HG02938 (cell line): ENCODE measurements around the gene PDIA5.

Experiments used
- ATAC-seq: cut with Tn5 transposase; IDR thresholded peaks from one replicate; pipeline ENCODE4 v1.9.1; 2021; ENCODE audit warnings: mild to moderate bottlenecking, moderate library complexity; ENCODE audit not compliant: unreplicated experiment

PDIA5 gene

DNA sequence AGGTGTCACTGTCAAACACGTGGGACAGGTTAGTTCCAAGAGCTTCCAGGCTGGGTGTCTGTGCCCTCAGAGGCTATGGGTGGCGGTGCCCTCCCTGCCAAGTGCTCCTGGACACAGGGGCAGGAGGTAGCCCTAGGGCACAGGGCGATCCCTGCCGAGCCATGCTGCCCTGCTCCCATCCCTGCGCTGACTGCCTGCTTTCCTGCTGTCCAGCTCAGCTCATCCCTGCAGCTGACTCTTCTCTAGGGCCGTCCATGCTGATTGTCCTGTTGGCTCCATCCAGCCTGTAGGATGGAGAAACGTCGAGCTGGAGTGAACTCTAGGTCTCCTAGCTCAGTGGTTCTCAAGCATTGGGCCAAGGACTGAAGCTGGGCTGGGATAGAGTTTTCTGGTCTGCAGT lies 3.7 kb downstream of the PDIA5 start:
- no peak for ATAC-seq

DNA sequence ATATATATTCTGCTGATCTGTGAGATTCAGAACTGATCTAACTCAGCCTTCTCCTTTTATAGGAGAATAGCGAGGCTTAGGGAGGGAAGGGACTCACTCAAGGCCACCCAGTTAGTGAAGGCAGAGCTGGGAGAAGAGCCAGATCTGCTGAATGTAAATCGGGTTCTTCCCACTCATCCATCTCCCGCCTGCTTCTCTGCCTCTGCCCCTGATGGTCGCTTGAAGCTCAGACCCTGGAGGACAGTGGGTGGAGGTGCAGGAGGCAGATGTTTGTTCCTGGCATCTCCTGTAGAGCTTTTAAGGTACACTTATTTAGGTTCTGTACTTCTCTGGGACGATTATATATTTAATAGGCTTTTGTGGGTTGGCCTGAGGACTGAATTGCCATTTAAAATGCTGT lies 4.3 kb downstream of the PDIA5 start:
- no peak for ATAC-seq

DNA sequence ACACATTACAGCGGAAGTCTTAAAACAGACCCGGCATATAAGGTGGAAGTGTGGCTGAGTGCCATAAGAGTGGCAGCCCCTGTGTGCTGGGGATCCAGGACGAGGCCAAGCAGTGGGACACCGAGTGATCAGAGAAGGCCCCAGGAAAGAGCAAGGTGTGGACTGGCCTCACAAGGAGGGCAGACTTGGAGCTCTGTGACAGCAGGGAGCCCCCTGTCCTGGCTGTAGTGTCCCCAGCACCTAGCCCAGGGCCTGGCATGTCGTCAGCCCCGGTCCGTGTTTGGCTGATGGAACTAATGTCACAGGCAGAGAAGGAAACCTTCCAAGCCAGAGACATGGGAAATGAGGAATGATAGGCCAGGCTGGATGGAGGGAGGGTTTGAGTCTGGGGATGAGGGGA lies 4.8 kb downstream of the PDIA5 start:
- no peak for ATAC-seq

DNA sequence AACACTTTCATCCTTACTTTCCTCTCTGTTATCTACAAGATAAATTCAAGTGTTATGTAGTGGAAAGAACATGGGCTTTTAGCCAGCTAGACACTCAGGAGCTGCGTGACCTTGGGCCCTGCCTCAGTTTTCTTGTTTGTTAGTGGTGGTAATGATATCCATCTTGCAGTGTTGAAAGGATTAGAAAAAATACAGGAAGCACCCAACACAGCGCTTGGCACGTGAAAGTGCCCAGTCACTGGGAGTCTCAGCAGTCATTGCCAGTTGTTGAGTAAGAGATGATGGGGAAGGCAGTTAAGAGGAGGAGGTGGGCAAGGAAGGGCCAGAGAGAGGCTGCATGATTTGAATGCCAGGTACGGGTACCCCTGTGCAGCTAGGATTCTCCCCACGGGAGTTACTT lies 5.3 kb downstream of the PDIA5 start:
- ATAC-seq: no peak

DNA sequence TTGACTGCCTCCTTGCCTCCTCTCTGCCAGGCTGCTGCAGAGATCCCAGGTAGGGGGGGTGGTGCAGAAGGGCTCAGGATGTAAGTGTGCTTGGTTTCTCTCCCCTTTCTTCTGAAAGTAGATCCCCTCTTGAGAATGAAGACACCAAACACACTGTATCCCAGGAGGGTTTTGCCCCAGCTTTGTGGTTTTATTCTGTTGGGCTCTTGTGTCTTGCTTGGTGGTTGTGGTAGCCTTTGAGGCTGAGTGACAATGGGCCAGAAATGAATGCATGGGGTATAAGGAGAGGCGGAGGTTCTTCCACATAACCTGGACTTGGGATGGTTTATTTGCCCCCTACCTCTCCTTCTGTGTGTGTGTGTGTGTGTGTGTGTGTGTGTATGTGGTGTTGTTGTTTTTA lies 5.7 kb downstream of the PDIA5 start:
- ATAC-seq: no peak

DNA sequence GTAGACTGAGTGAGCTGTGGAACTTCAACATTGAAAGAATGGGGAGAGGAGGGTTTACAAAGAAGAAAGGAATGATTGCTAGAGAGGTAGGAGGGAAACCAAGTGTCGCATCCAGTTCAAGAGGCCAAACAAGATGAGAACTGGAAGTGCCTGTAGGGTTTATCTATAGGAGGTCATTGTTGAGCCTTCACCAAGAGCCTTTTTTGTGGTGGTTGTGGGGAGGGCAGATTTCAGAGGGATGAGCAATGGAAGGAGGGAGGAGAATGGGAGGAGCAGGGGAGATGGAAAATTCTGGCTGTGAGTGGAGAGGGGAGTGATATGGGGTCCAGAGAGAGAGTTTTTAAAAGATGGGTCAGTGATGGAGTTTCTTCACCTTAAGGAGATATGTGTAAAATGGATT lies 8.5 kb downstream of the PDIA5 start:
- no peak for ATAC-seq

DNA sequence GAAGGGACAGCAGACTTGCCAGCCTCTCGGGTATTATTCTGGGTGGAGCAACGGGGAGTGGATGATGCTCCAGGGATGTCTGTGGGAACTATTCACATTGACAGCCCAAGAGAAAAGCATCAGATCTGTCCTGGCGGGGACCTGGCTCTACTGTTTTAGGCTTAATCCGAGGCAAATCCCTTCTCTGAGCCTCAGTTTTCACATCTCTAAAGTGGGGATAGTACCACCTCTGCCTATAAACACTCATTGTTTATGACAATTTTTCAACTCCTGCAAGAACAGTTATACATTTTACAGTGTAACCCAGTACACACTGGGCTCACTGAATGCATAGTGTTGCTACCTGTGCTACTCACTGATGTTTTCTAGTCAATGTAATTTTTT lies 9.3 kb downstream of the PDIA5 start:
- ATAC-seq: no peak

DNA sequence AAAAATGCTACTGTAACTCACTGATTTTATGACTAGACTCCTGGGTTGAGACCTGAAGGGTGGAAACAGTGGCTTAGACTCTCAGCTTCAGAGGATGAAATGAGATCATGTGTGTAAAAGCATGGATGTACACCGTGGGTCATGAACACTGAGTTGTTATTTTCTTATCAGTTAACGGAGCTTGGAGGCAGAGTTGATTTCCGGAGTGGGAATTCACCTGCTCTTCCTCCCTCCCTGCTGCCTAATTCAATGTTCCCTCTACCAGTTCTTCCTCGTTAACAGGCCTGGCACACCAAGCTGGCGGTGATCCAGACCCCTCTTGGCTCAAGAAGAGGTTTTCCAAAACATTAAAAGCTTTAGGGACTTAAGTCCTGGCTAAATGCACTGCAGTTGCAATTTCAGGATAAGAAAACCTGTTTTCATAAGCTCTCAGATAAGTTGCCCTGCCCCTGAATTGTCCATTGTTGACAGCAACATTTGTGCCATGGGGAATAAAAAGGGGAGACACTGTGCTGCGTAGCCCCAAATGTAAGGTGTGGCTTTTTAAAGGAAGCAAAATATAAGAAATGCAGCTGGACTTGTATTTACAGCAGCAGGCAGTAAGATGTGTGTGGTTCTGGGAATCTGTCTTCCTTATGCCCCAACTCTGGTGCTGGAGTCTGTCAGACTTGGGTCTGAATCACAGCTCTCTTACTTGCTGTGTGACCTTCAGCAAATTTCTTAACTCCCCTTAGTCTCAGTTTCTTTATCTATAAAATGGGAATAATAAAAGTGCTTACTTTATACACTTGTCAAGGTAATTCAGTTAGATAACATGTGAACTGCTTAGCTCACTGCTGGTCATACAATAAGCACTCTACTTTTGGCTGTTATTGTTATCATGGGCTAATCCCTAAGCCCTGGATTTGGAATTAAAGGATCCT lies 9.9 kb downstream of the PDIA5 start:
- no peak for ATAC-seq

DNA sequence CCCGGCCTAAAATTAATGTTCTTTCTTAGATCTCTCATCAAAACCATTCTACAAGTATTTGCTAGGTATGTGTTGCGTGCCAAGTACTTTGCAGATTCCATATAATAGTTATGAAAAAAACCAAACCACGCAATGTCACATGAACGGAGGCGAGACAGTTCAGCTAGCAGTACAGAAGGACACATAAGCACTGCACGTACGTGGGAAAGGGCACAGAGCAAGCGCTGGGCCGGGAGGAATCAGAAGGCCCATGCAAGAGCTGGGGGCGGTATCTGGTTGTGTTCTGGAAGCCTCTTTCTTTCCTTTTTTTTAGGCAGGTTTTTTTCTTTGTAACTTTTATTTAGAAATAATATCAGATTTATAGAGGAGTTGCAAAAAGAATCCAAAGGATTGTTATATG lies 11.3 kb downstream of the PDIA5 start:
- ATAC-seq: no peak

DNA sequence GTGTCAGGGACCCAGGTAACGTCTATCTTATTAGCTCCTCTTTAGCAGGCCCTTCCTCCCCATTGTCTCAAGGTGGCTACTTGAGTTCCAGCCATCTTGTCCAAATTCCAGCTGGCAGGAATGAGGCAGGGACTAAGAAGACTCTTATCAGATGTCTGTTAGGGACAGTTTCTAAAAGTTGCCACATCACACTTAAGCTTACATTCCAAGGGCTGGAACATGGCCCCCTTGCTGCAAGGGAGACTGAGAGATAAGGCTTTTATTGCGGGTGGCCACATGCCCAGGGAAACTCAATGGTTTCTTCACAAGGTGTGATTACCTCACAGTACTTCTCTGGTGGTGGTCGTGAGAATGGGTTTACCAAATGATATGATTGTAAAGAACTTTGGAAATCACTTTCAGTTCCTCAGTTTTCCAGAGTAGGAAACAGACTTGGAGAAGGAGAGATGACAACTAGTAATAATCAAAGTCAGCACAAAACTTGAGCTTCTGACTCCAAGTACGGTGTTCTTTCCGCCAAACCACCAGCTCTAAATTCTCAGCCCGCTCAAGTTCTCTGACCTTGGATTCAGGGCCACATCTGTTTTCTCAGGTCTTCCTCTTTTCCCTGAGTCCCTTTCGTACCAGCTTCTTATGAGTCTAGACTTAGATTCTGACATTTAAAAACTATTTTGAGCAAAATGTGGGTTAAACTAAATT lies 14.2 kb downstream of the PDIA5 start:
- ATAC-seq: no peak

DNA sequence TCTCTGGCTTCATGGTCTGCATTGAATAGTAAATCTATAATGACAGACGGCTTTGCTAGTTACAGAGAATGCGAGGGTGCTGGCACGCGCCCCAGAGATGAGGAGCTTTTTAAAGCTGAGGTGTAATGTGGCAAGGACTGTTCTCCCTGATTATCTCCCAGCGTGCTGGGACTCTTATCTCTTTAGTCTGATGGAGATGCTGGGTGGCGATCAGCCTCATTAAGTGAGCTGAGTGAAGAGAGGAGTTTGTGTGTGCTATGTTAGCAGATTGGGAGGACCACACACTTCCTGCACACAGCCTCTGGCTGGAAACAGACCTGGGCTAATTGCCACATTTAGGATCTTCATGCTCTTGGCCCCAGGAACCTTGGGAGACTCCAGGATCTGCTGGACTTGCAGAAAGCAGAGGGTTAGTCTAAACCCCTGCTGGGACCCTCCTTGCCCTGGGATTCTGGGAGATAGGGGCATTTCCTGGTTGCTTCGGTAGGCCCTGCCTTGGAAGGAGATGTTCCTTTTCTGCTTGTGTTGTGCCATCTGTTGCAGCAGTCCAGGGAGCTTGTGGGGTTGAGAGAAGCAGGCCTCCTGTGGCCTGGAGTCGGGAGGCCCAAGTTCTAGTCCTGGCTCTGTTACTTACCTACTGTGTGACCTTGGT lies 15.0 kb downstream of the PDIA5 start:
- ATAC-seq: no peak

DNA sequence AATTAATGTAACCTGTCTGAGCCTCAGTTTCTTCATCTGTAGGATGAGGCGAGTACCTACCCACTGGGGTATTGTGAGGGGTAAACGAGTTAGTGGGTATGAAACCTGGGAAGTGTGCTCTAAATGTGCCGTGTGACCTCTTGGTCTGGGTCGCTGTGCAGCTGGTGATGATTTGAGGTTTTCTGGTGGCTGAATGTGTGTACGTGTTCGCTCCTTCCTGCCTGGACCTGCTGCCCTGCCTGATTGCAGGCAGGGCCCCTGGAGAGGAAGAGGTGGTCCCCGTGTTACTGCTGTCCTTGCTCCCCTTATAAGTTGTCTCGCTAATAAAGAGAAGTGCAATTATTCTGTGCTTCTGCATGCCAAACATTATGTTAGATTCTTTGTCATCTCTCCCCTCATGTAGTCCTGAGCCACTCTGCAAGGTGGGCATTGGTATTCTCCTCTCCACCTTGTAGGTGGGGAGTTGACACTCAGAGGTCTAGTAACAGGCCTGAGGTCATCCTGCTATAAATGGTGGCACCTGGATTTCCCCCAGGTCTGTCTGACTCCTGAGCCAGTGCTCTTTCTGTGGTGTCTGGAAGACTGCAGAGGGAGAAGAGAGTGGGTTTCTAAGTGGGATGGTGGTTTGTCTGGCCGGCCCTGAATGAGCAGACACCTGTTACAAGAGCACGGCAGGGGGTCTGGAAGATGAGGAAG lies 15.7 kb downstream of the PDIA5 start:
- no peak for ATAC-seq

DNA sequence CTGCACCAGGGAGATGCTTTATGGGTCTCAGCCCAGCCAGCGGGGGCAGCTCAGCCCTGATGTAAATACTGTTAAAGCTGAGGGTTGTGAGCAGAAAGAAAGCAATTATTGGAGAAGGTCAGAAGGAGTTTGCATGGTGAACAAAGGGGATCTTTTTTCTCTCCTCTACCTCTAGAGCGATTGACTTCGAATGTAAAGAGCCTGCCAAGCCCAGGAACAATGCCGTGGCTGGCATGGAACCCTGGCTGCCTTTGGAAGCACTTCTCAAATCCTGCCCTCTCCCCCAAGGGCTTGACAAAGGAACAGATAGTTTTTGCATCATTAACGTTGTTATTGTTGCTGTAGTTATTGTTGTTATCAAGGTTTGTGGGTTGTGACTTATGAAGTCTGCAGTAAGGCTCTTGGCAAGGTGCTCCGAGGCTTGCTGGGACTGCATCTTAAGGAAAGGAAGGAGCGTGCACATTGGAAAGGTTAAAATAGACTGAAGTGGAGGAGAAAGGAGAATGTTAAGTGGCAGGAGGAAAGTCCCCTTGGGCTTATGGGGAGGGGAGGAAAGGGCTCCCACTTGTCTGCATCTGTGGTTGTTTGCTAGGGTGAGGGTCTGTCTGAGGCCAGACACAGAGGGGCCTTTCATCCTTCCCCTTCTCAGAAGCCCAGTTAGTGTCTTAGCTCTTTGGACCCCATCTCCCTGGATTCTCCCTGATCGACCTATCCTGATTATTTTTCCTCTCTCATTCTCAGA lies 16.7 kb downstream of the PDIA5 start:
- ATAC-seq: no peak

DNA sequence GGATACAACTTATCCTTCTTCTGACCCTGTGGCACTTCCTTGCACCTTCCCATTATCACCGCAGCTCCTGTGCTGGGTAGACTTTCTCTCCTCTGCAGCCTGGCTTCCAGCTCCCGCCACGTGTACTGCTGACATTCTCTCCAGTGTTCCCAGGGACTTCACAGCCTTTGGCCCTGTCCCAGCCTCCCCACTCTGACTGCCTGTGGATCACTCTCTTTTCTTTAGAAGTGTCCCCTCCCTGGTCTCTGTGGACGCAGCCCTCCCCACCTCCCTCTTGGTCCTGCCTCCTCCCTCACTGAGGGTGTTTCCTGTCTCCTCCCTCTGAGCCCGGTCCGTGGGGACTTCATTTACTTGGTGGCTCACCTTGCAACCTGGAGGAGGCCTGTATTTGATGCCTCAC lies 17.4 kb downstream of the PDIA5 start:
- no peak for ATAC-seq

DNA sequence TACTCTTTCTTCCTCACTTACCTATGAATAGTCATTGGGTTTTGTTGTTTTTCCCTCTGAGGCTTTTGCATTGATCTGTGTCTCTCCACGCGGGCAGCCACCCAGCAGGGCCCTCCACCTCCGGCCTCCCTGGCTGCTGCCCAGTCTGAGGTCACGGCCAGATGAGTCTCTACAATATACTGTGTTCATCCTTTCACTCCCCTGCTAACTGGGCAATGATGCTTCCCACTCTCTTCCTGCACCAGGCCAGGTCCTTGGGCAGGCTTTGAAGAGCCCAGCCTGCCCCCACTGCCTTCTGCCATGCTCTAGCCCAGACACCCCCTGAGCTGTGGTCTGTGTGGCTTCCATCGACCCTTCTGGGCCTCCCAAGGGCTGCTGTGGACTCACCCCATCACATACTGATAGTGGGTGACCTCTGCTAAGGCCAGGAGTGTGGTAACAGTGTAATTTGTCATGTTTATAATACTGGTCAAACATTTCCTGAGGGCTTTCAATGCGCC lies 18.0 kb downstream of the PDIA5 start:
- ATAC-seq: no peak

DNA sequence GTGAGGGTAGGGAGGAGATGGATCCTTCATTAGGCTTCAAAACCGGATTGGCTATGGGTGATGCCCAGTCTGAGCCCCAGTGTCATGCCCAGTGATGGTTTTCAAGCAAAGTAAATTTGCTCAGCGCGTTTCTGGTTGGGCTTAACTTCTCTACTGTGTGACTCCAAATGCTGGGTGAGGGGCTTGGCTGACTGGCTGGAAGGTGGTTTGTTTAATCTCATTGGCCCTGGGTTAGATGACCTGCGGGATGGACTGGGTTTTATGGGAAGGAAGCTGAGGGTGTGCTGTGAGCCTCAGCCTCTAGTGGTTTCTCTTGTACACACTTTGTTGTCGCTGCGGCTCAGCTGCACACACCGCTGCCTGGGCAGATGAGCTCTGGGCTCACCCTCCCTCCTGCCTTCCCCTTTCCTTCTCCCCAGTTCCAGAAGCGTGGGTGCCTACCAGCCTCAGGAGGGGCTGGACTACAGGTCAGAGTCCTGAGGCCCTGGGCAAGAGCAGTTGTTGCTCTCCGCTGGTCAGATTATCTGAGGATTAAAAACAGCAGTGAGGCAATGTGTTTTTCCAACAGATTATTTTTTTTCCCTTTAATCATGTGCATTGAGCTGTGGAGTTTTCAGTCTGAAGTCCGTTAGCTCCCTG lies 18.6 kb downstream of the PDIA5 start:
- no peak for ATAC-seq

DNA sequence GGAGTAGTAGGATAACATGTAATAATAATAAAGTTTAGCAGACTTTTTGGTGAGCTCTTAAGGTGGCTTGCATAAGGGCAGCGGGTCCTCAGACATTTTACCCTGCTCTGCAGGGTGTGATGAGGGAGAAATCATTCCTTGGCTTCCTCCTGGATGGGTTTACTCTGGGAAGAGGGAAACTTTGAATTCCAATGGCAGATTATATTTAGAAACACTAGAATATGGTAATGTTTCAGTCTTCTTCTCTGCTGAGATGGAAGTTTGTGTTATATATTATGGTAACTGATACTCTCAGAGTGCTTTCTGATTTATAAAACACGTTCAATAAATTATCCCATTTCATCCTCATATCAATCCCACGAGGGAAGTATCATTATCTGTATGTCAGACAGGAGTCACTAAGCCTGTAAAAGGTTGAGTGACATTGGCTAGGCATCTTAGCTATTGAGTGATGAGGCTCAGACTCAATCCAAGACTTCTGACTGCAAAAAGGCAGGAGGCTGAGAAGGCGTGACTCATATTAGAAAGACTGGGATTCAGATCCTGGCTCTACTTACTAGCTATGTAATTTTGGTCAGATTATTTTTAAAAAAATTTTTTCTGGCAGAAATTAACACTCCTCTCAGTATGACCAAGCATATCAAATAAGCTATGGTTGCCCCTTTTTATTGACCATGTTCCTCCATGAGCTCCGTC lies 19.3 kb downstream of the PDIA5 start:
- no peak for ATAC-seq

DNA sequence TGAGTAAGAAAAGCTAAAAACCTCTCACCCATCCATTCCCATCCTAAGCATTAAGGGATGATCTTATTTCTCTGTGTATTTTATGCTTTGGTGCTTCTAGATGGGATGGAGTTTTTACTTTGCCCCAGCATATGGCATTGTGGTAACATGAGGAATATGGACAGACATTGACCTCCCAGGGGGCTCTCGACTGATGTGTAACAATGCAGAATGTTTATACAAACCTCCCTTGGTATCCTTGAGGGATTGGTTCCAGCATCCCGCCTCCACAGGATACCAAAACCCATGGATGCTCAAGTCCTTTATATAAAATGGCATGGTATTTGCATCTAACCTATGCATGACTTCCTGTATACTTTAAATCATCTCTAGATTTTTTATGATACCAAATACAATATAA lies 21.6 kb downstream of the PDIA5 start:
- no peak for ATAC-seq

DNA sequence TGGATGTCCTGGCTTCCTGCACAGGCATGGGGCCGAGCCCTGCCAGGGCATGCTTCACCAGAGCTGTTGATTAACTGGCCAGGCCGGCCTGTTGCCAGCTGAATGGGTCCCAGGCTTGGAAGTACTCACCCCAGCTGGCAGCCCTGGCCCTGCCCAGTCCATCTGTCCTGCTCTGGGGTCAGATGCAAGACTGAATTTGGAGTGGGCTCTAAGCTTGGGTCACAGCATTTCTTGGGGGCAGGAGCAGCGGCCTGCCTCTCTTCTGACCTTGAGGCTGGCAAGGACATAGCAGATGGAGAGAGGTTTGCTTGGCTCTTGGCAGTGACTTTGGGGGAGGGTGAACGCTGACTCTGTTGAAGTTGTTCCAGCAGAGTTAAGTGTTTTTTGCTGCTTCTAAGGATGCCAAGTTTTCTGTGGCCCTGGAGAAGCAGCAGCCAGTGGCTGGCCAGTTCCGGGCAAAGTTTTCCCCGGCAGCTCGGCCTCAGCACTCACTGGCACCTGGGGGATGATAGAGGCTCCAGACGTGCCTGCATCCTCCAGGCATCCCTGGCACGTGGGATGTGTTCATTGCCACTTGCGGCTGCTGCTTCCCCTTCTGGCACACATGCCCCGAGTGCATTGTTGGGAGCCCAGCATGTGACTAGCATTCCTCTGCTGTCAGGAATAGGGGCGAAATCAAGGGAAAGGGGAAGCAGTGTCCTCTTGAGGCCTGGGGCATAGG lies 22.9 kb downstream of the PDIA5 start:
- no peak for ATAC-seq
